HepG2 (cell line): ENCODE measurements around the gene PDZD7. TPM values are rescaled to one million over a fixed set of nuclear protein-coding genes. Genes with fewer than 3 reads are reported as not detected.

ENCODE experiments used
- ATAC-seq: fragments of 200-7000 bp; cut with Tn5 transposase; 3 replicates; pipeline ENCODE4 v1.9.1; 2020; ENCODE audit warnings: mild to moderate bottlenecking, moderate library complexity
- BruUV-seq: library from RNA; stranded (reverse); fragments of 400-500 nt; replicated peaks from 2 replicates; lab custom pipeline; 2021; lab: Mats Ljungman, UMichigan
- CTCF ChIA-PET: fragments of 300-600 bp; formaldehyde crosslinking; extraction: SDS; loops from one replicate; lab custom pipeline; 2021; ENCODE audit warnings: low total read pairs, inconsistent platforms, low intra/inter-chr PET ratio; lab: Yijun Ruan, JAX
- POLR2A ChIA-PET: fragments of 350-600 bp; sonication (Branson Sonifier 250); formaldehyde crosslinking; loops from one replicate; lab custom pipeline; 2020; ENCODE audit warnings: antibody characterized with exemption, inconsistent platforms; lab: Yijun Ruan, JAX
- DNase-seq: peaks from one replicate; pipeline ENCODE4 v3.0.0-alpha.2; 2015; ENCODE audit warnings: low spot score
- FAIRE-seq: peaks from 3 replicates; lab custom pipeline; 2011; peaks lifted over from hg19 to GRCh38; lab: Jason Lieb, UNC
- H2AFZ ChIP-seq: one replicate; pipeline ENCODE4 v1.6.1; 2011; ENCODE audit warnings: low read length, inconsistent platforms
- H3K27ac ChIP-seq: fragments of 300-600 bp; 3 replicates; pipeline ENCODE4 v1.8.0; 2011; ENCODE audit warnings: mixed run types, mild to moderate bottlenecking, mixed read lengths, low read length, inconsistent platforms; ENCODE audit not compliant: insufficient read depth; ENCODE audit errors: extremely low read length
- H3K27me3 ChIP-seq, 2 experiments: fragments of 200-600 bp in 1 of 2; 2 replicates in 1 of 2; 3 replicates in 1 of 2; pipeline versions ENCODE4 v1.6.0 to v1.8.0; 2011; ENCODE audit warnings: low read length in 2 of 2, mild to moderate bottlenecking in 2 of 2, moderate library complexity in 2 of 2, inconsistent platforms in 1 of 2; ENCODE audit not compliant: insufficient read depth in 2 of 2, control insufficient read depth in 1 of 2
- H3K36me3 ChIP-seq, 2 experiments: fragments of 200-600 bp in 1 of 2; replicated peaks in 1 of 2; 2 replicates in 1 of 2; 3 replicates in 1 of 2; pipeline versions ENCODE4 v1.5.1 to v1.8.0; 2011; ENCODE audit warnings: low read length in 2 of 2, inconsistent platforms in 1 of 2; ENCODE audit not compliant: insufficient read depth in 2 of 2, control insufficient read depth in 1 of 2
- H3K4me1 ChIP-seq: 2 replicates; pipeline ENCODE4 v1.5.1; 2012; ENCODE audit warnings: low read length, inconsistent platforms; ENCODE audit not compliant: insufficient read depth
- H3K4me2 ChIP-seq: 2 replicates; pipeline ENCODE4 v1.6.0; 2011; ENCODE audit warnings: low read depth, low read length, inconsistent platforms
- H3K4me3 ChIP-seq, 3 experiments: fragments of 200-600 bp in 1 of 3; sonication (generic), shearing (Covaris generic) in 1 of 3; replicated peaks in 1 of 3; 2 replicates each; pipeline ENCODE4 v1.5.1; 2011 to 2016; ENCODE audit warnings: low read length in 3 of 3, inconsistent platforms in 2 of 3, low read depth in 2 of 3, mild to moderate bottlenecking in 2 of 3, control low read depth in 1 of 3, mixed read lengths in 1 of 3; ENCODE audit not compliant: insufficient read depth in 1 of 3
- H3K79me2 ChIP-seq: one replicate; pipeline ENCODE4 v1.6.1; 2011; ENCODE audit warnings: low read length, inconsistent platforms; ENCODE audit not compliant: insufficient read depth
- H3K9ac ChIP-seq: 2 replicates; pipeline ENCODE4 v1.6.0; 2011; ENCODE audit warnings: mild to moderate bottlenecking, low read depth, low read length, inconsistent platforms; ENCODE audit not compliant: insufficient read depth
- H3K9me3 ChIP-seq: 2 replicates; pipeline ENCODE4 v1.5.1; 2012; ENCODE audit warnings: mild to moderate bottlenecking, low read length
- H4K20me1 ChIP-seq: 2 replicates; pipeline ENCODE4 v1.6.0; 2011; ENCODE audit warnings: inconsistent platforms, mild to moderate bottlenecking, low read length, moderate library complexity; ENCODE audit not compliant: insufficient read depth
- CHD4 ChIP-seq: fragments of 200-600 bp; sonication (generic); IDR thresholded peaks from 2 replicates; pipeline ENCODE4 v1.7.0; 2017; ENCODE audit warnings: mild to moderate bottlenecking, low read length, borderline replicate concordance
- IKZF4 ChIP-seq: sonication (generic); formaldehyde crosslinking; IDR thresholded peaks from 2 replicates; pipeline ENCODE4 v1.5.1; 2020; ENCODE audit warnings: borderline replicate concordance, mild to moderate bottlenecking, low read depth, missing genetic modification reagents; ENCODE audit errors: not compliant biosample characterization
- IRX3 ChIP-seq: sonication (generic); formaldehyde crosslinking; IDR thresholded peaks from 2 replicates; pipeline ENCODE4 v1.8.1; 2023; ENCODE audit warnings: mild to moderate bottlenecking, low read depth, missing genetic modification reagents, borderline replicate concordance
- ZNF615 ChIP-seq: sonication (generic); formaldehyde crosslinking; IDR thresholded peaks from 2 replicates; pipeline ENCODE4 v1.5.0; 2020; ENCODE audit warnings: mild to moderate bottlenecking, missing genetic modification reagents, borderline replicate concordance
- ZNF777 ChIP-seq: sonication (generic); formaldehyde crosslinking; IDR thresholded peaks from 2 replicates; pipeline ENCODE4 v1.4.0; 2020; ENCODE audit warnings: missing genetic modification reagents
- whole genome bisulfite sequencing: methylation state at CpG from one replicate; pipeline ENCODE4 v1.1.6; 2017; ENCODE audit warnings: low lambda C conversion rate; 5-methylcytosine and 5-hydroxymethylcytosine counted together
- in situ Hi-C: cut with HindIII; loops from 2 replicates; pipeline ENCODE4 v1.10.0; 2017; ENCODE audit warnings: low pct_unique_long_range_greater_than_20kb; ENCODE audit not compliant: extremely low pct_ligation_motif_present
- intact Hi-C: fragments of 100-400 bp; cut with micrococcal nuclease; formaldehyde crosslinking; loops from one replicate; pipeline ENCODE4 v1.10.0; 2022; ENCODE audit not compliant: unreplicated experiment
- polyA plus RNA-seq, 8 experiments: library from polyadenylated mRNA; depleted of rRNA in 3 of 8; stranded (reverse) in 7 of 8; unstranded in 1 of 8; fragments of >200 nt; fragmentation: Illumina TruSeq in 4 of 8; extraction: Trizol in 4 of 8; gene quantifications; 2 replicates each; pipeline versions ENCODE4 v1.2.1 to v1.2.3, GENCODE V29; 2011 to 2016; ENCODE audit warnings: low read depth in 4 of 8, missing spikeins in 1 of 8, mixed read lengths in 1 of 8; ENCODE audit not compliant: insufficient read depth in 1 of 8
- total RNA-seq, 5 experiments: library from RNA; depleted of rRNA; stranded (reverse); fragments of >200 nt; fragmentation: Illumina TruSeq; extraction: Trizol; gene quantifications; 2 replicates each; pipeline ENCODE4 v1.2.3, GENCODE V29; 2016; ENCODE audit warnings: low read depth in 1 of 5
- TF ChIP-seq, protein P1 (sequence below): IDR thresholded peaks from 2 replicates; pipeline ENCODE4 v1.6.1; 2016; ENCODE audit warnings: mild to moderate bottlenecking

PDZD7 gene
- total and polyA plus RNA-seq, 2 of the 13 experiments (the other 11 are each of a cell fraction or from before 2014, with no cell fraction given): 0.58 to 0.73 TPM

DNA sequence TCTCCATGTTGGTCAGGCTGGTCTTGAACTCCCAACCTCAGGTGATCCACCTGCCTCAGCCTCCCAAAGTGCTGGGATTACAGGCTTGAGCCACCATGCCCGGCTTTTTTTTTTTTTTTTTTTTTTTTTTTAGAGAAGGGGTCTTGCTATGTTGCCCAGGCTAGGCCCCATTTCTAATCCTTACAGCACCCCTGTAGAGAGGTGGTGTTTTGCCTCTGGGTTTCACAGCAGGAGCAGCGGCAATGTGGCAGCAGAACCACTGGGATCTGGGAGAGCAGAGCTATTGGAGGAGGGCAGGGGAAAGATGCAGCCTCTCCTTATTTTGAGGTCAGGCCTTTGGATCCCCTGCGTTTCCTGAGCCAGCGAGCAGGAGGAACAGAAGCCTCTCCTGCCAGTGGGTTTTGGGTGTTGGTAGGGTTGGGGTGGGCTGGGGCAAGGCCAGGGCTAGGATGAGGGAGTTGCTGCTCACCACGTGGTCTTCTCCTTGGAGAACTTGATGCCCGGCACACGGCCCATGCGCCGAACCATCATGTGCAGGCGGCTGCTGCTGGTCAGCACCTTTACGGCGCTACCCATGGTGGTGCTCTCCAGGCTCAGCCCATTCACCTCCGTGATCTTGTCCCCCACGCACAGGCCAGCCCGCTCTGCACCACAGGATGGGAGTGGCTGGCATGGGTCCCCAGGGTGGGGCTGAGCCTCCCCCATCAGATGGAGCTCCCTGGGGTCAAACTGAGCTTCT, 7.8 kb downstream of the PDZD7 start:
- FAIRE-seq (no peak), ATAC-seq (no peak), DNase-seq (no peak)
- H3K36me3 ChIP-seq: no peaks in the 10 kb centered on the region
- H3K27me3 ChIP-seq: peaks cover 1 to 13% of the 10 kb centered on the region in 2 experiments; a peak in 2 of 5 replicates
- ChIA-PET CTCF (no interaction called here), POLR2A (no interaction called here)
- H2AFZ ChIP-seq: no peak overlapping the region
- H3K27ac ChIP-seq: no peak overlapping the region
- 74% methylated on average over 12 of the region's 15 CpGs for WGBS
- H4K20me1 ChIP-seq: no peaks in the 10 kb centered on the region
- intact Hi-C loops: no loop called here
- no peak overlapping the region for H3K4me3 ChIP-seq
- H3K4me1 ChIP-seq: peaks cover 13% of the 10 kb centered on the region
- no TSS peak for BruUV-seq
- in situ Hi-C loops: no loop called here
- no peak for TF ChIP-seq ZNF615
- TF ChIP-seq IKZF4 (CRISPR knock-in tag): no peak
- TF ChIP-seq, protein P1, sequence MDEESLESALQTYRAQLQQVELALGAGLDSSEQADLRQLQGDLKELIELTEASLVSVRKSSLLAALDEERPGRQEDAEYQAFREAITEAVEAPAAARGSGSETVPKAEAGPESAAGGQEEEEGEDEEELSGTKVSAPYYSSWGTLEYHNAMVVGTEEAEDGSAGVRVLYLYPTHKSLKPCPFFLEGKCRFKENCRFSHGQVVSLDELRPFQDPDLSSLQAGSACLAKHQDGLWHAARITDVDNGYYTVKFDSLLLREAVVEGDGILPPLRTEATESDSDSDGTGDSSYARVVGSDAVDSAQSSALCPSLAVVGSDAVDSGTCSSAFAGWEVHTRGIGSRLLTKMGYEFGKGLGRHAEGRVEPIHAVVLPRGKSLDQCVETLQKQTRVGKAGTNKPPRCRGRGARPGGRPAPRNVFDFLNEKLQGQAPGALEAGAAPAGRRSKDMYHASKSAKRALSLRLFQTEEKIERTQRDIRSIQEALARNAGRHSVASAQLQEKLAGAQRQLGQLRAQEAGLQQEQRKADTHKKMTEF: no peak
- TF ChIP-seq IRX3 (CRISPR knock-in tag): no peak
- no peak for TF ChIP-seq ZNF777 (CRISPR knock-in tag)
- TF ChIP-seq CHD4: no peak
- no peak overlapping the region for H3K9ac ChIP-seq
- no peaks in the 10 kb centered on the region for H3K9me3 ChIP-seq
- no peak overlapping the region for H3K4me2 ChIP-seq
- no peaks in the 10 kb centered on the region for H3K79me2 ChIP-seq
